IMR-90 (cell line): Measurements from ENCODE around the gene KCNJ4. TPM values are rescaled to one million over a fixed set of nuclear protein-coding genes. Genes with fewer than 3 reads are reported as not detected.

ENCODE experiments used
- ATAC-seq: fragments of 200-7000 bp; cut with Tn5 transposase; 2 replicates; pipeline ENCODE4 v1.9.1; 2020; ENCODE audit warnings: low read depth, mild to moderate bottlenecking, moderate library complexity
- BruUV-seq: library from RNA; stranded (reverse); fragments of 400-500 nt; replicated peaks from 2 replicates; lab custom pipeline; 2021; lab: Mats Ljungman, UMichigan
- CTCF ChIA-PET: fragments of 300-600 bp; formaldehyde crosslinking; extraction: SDS; loops from one replicate; lab custom pipeline; 2021; ENCODE audit warnings: antibody characterized with exemption; lab: Yijun Ruan, JAX
- POLR2A ChIA-PET: fragments of 300-600 bp; sonication (Branson Sonifier 250); formaldehyde crosslinking; loops from one replicate; lab custom pipeline; 2022; ENCODE audit warnings: antibody characterized with exemption; ENCODE audit not compliant: unreplicated experiment; lab: Charles Lee
- DNase-seq: peaks from one replicate; pipeline ENCODE4 v3.0.0; 2013
- H2AFZ ChIP-seq: replicated peaks from 2 replicates; pipeline ENCODE3; 2013; ENCODE audit warnings: low read length, mild to moderate bottlenecking; ENCODE audit not compliant: poor library complexity
- H2AK5ac ChIP-seq: 2 replicates; pipeline ENCODE4 v1.6.1; 2013; ENCODE audit warnings: low read depth, low read length, inconsistent platforms
- H2AK9ac ChIP-seq: replicated peaks from 2 replicates; pipeline ENCODE3; 2013; ENCODE audit warnings: mild to moderate bottlenecking, low read depth, low read length, moderate library complexity; ENCODE audit not compliant: poor library complexity
- H2BK120ac ChIP-seq: 2 replicates; pipeline ENCODE4 v1.6.1; 2013; ENCODE audit warnings: low read depth, low read length, inconsistent platforms
- H2BK15ac ChIP-seq: 3 replicates; pipeline ENCODE4 v1.6.1; 2013; ENCODE audit warnings: low read depth, low read length, inconsistent platforms
- H2BK20ac ChIP-seq: 2 replicates; pipeline ENCODE4 v1.6.1; 2013; ENCODE audit warnings: low read depth, mild to moderate bottlenecking, inconsistent platforms, low read length, moderate library complexity
- H2BK5ac ChIP-seq: 2 replicates; pipeline ENCODE4 v1.6.1; 2013; ENCODE audit warnings: mild to moderate bottlenecking, low read depth, low read length, inconsistent platforms; ENCODE audit not compliant: poor library complexity, severe bottlenecking
- H3K14ac ChIP-seq: replicated peaks from 2 replicates; pipeline ENCODE4 v1.6.1; 2013; ENCODE audit warnings: low read depth, low read length, inconsistent platforms
- H3K18ac ChIP-seq: 2 replicates; pipeline ENCODE4 v1.6.1; 2013; ENCODE audit warnings: low read depth, low read length, control low read depth
- H3K23ac ChIP-seq: 2 replicates; pipeline ENCODE4 v1.6.1; 2013; ENCODE audit warnings: low read depth, low read length, inconsistent platforms
- H3K27ac ChIP-seq: 2 replicates; pipeline ENCODE4 v1.5.1; 2013; ENCODE audit warnings: mild to moderate bottlenecking, control low read depth, low read length; ENCODE audit not compliant: insufficient read depth
- H3K27me3 ChIP-seq: 2 replicates; pipeline ENCODE4 v1.6.1; 2013; ENCODE audit warnings: low read length; ENCODE audit not compliant: control insufficient read depth, insufficient read depth
- H3K36me3 ChIP-seq: 2 replicates; pipeline ENCODE4 v1.6.1; 2013; ENCODE audit warnings: low read length, mixed read lengths; ENCODE audit not compliant: control insufficient read depth, insufficient read depth
- H3K4ac ChIP-seq: 2 replicates; pipeline ENCODE4 v1.6.1; 2013; ENCODE audit warnings: low read depth, low read length, inconsistent platforms
- H3K4me1 ChIP-seq: 2 replicates; pipeline ENCODE4 v1.6.1; 2013; ENCODE audit warnings: low read length, mixed read lengths; ENCODE audit not compliant: control insufficient read depth, insufficient read depth
- H3K4me2 ChIP-seq: 2 replicates; pipeline ENCODE4 v1.6.1; 2013; ENCODE audit warnings: low read depth, mild to moderate bottlenecking, control low read depth, low read length, moderate library complexity
- H3K4me3 ChIP-seq: 2 replicates; pipeline ENCODE4 v1.5.1; 2013; ENCODE audit warnings: low read depth, mild to moderate bottlenecking, control low read depth, low read length, moderate library complexity; ENCODE audit not compliant: insufficient read depth
- H3K56ac ChIP-seq: 2 replicates; pipeline ENCODE4 v1.6.1; 2013; ENCODE audit warnings: low read length, inconsistent platforms; ENCODE audit not compliant: insufficient read depth; ENCODE audit errors: extremely low read depth
- H3K79me1 ChIP-seq, 2 experiments: 2 replicates each; pipeline ENCODE4 v1.6.1; 2013; ENCODE audit warnings: low read length in 2 of 2, inconsistent platforms in 1 of 2, low read depth in 1 of 2
- H3K9ac ChIP-seq: 2 replicates; pipeline ENCODE4 v1.6.1; 2013; ENCODE audit warnings: low read depth, low read length, control low read depth
- H3K9me1 ChIP-seq: 2 replicates; pipeline ENCODE4 v1.6.1; 2013; ENCODE audit warnings: low read length, inconsistent platforms; ENCODE audit not compliant: insufficient read depth
- H3K9me3 ChIP-seq: 2 replicates; pipeline ENCODE4 v1.6.1; 2013; ENCODE audit warnings: low read length; ENCODE audit not compliant: control insufficient read depth, insufficient read depth
- H4K20me1 ChIP-seq: 2 replicates; pipeline ENCODE4 v1.6.1; 2013; ENCODE audit warnings: low read length, inconsistent platforms; ENCODE audit not compliant: insufficient read depth
- H4K5ac ChIP-seq: 2 replicates; pipeline ENCODE4 v1.6.1; 2013; ENCODE audit warnings: mild to moderate bottlenecking, low read depth, low read length, control low read depth
- H4K8ac ChIP-seq, 2 experiments: 2 replicates each; pipeline ENCODE4 v1.6.1; 2013; ENCODE audit warnings: low read depth in 2 of 2, low read length in 2 of 2, control low read depth in 1 of 2, inconsistent platforms in 1 of 2
- H4K91ac ChIP-seq: 2 replicates; pipeline ENCODE4 v1.6.1; 2013; ENCODE audit warnings: low read depth, low read length, inconsistent platforms; ENCODE audit not compliant: insufficient read depth
- FOS ChIP-seq: fragments of 150-350 bp; IDR thresholded peaks from 2 replicates; pipeline ENCODE4 v1.6.1; 2016; ENCODE audit warnings: low read depth, low read length
- NFE2L2 ChIP-seq: fragments of 150-350 bp; IDR thresholded peaks from 2 replicates; pipeline ENCODE4 v1.6.1; 2016; ENCODE audit warnings: low read depth, mild to moderate bottlenecking, low read length
- WGBS, 2 experiments: methylation state at CpG; one replicate each; pipeline versions ENCODE4 v1.1.5 to v1.1.7; 2013; ENCODE audit warnings: missing lambda C conversion rate in 2 of 2; ENCODE audit not compliant: insufficient read length in 1 of 2; ENCODE audit errors: extremely low coverage in 2 of 2; 5-methylcytosine and 5-hydroxymethylcytosine counted together
- dilution Hi-C: fragments of 300-500 bp; cut with HindIII; formaldehyde crosslinking; loops from one replicate; pipeline ENCODE4 v1.14.3; 2018; ENCODE audit warnings: low sequenced_read_pairs; ENCODE audit not compliant: unreplicated experiment
- in situ Hi-C: fragments of 300-500 bp; cut with MboI; formaldehyde crosslinking; loops from 3 replicates; pipeline ENCODE4 v1.14.3; 2019; ENCODE audit warnings: low sequenced_read_pairs, inconsistent platforms, mixed read lengths
- intact Hi-C: fragments of 100-400 bp; cut with micrococcal nuclease; formaldehyde crosslinking; loops from 2 replicates; pipeline ENCODE4 v1.10.0; 2022
- polyA plus RNA-seq, 3 experiments: library from polyadenylated mRNA; depleted of rRNA; stranded (reverse); fragments of >200 nt; gene quantifications; 2 replicates each; pipeline ENCODE4 v1.2.3, GENCODE V29; 2012; ENCODE audit warnings: low replicate concordance in 1 of 3
- total RNA-seq: library from RNA; depleted of rRNA; stranded (reverse); fragments of >200 nt; gene quantifications from 2 replicates; pipeline ENCODE4 v1.2.3, GENCODE V29; 2012

Gene KCNJ4
- total and polyA plus RNA-seq, 2 of the 4 experiments (the other 2 are of a cell fraction): not detected

GRCh38 chr22:38490475-38490874 lies 35.5 kb upstream of the KCNJ4 start:
- peaks cover 95% of the 10 kb centered on the region for H4K20me1 ChIP-seq
- no peak overlapping the region for H3K9ac ChIP-seq
- H3K14ac ChIP-seq: no peak overlapping the region
- ATAC-seq (no peak), DNase-seq (no peak)
- no peak overlapping the region for H2BK5ac ChIP-seq
- no peaks in the 10 kb centered on the region for H3K27me3 ChIP-seq
- H2AFZ ChIP-seq: no peak overlapping the region
- no peak overlapping the region for H2AK5ac ChIP-seq
- no TSS peak for BruUV-seq
- no peak overlapping the region for H3K56ac ChIP-seq
- no peak overlapping the region for H4K5ac ChIP-seq
- intact Hi-C loops: no loop called here
- H3K23ac ChIP-seq: no peak overlapping the region
- no peak overlapping the region for H4K8ac ChIP-seq
- peak overlapping the region; percentile 27; the same call in 1 of the 2 replicates for H3K27ac ChIP-seq
- no peak overlapping the region for H2BK120ac ChIP-seq
- H3K9me3 ChIP-seq: no peaks in the 10 kb centered on the region
- H2AK9ac ChIP-seq: no peak overlapping the region
- 100% methylated on average over 1 of the region's 2 CpGs; no CpG with 5 or more reads in 1 of the 2 experiments for WGBS, 2 experiments
- H3K18ac ChIP-seq: no peak overlapping the region
- peaks cover 27% of the 10 kb centered on the region for H3K9me1 ChIP-seq
- peaks cover 29% of the 10 kb centered on the region for H3K4me1 ChIP-seq
- ChIA-PET CTCF (interaction anchor here (0.6 to 1.5 kb wide), 3 partner anchors 12 to 421 kb away, joined by 3 to 5 read pairs (median 4); partner anchors contain the start of gene TOMM22), POLR2A (no interaction called here)
- TF ChIP-seq NFE2L2 (0 out of 2 replicates have a peak, but pooled peaks have one; percentile 31), FOS (no peak)
- peaks cover 71% of the 10 kb centered on the region for H3K36me3 ChIP-seq
- in situ Hi-C loops: no loop called here
- no peak overlapping the region for H2BK15ac ChIP-seq
- no peak overlapping the region for H3K4me2 ChIP-seq
- no peak overlapping the region for H3K4ac ChIP-seq
- H4K91ac ChIP-seq: no peak overlapping the region
- H3K79me1 ChIP-seq: peaks cover 47 to 82% of the 10 kb centered on the region in 2 experiments
- no peak overlapping the region for H2BK20ac ChIP-seq
- dilution Hi-C loops: no loop called here
- H3K4me3 ChIP-seq: no peak overlapping the region
